HepG2 (cell line): ENCODE results near the gene ANKRD35. TPM values are rescaled to one million over a fixed set of nuclear protein-coding genes. Genes with fewer than 3 reads are reported as not detected.

ENCODE experiments used
- DPF2 ChIP-seq: sonication (generic); formaldehyde crosslinking; IDR thresholded peaks from 2 replicates; pipeline ENCODE4 v1.4.0; 2020; ENCODE audit warnings: mild to moderate bottlenecking, low read depth, missing genetic modification reagents, borderline replicate concordance
- RERE ChIP-seq: IDR thresholded peaks from 2 replicates; pipeline ENCODE4 v1.6.1; 2016; ENCODE audit warnings: low read depth, missing genetic modification reagents, missing compliant biosample characterization
- SIX4 ChIP-seq: sonication (generic); formaldehyde crosslinking; IDR thresholded peaks from 2 replicates; pipeline ENCODE4 v1.4.0; 2020; ENCODE audit warnings: missing genetic modification reagents
- SOX6 ChIP-seq, 2 experiments: fragments of 450-650 bp in 1 of 2; sonication (generic) in 1 of 2; formaldehyde crosslinking in 1 of 2; IDR thresholded peaks; 2 replicates each; pipeline versions ENCODE4 v1.4.0 to v1.6.1; 2017 to 2020; ENCODE audit warnings: antibody characterized with exemption in 1 of 2, mild to moderate bottlenecking in 1 of 2, missing genetic modification reagents in 1 of 2
- TEAD2 ChIP-seq: sonication (generic); formaldehyde crosslinking; IDR thresholded peaks from 2 replicates; pipeline ENCODE4 v1.9.0; 2021; ENCODE audit warnings: missing genetic modification reagents
- ZBTB39 ChIP-seq: sonication (generic); formaldehyde crosslinking; IDR thresholded peaks from 2 replicates; pipeline ENCODE4 v1.5.0; 2020; ENCODE audit warnings: missing genetic modification reagents
- ZBTB49 ChIP-seq: sonication (generic); formaldehyde crosslinking; IDR thresholded peaks from 2 replicates; pipeline ENCODE4 v1.4.0; 2020; ENCODE audit warnings: missing genetic modification reagents, borderline replicate concordance
- ZNF18 ChIP-seq: sonication (generic); formaldehyde crosslinking; IDR thresholded peaks from 2 replicates; pipeline ENCODE4 v1.8.0; 2022; ENCODE audit warnings: mild to moderate bottlenecking, missing genetic modification reagents; ENCODE audit not compliant: insufficient replicate concordance
- ZNF260 ChIP-seq: sonication (generic); formaldehyde crosslinking; IDR thresholded peaks from 2 replicates; pipeline ENCODE4 v1.4.0; 2020; ENCODE audit warnings: missing genetic modification reagents, low read depth, mild to moderate bottlenecking, borderline replicate concordance
- ZNF503 ChIP-seq: sonication (generic); formaldehyde crosslinking; IDR thresholded peaks from 2 replicates; pipeline ENCODE4 v1.4.0; 2020; ENCODE audit warnings: missing genetic modification reagents
- polyA plus RNA-seq, 8 experiments: library from polyadenylated mRNA; depleted of rRNA in 3 of 8; stranded (reverse) in 7 of 8; unstranded in 1 of 8; fragments of >200 nt; fragmentation: Illumina TruSeq in 4 of 8; extraction: Trizol in 4 of 8; gene quantifications; 2 replicates each; pipeline versions ENCODE4 v1.2.1 to v1.2.3, GENCODE V29; 2011 to 2016; ENCODE audit warnings: low read depth in 4 of 8, missing spikeins in 1 of 8, mixed read lengths in 1 of 8; ENCODE audit not compliant: insufficient read depth in 1 of 8
- total RNA-seq, 5 experiments: library from RNA; depleted of rRNA; stranded (reverse); fragments of >200 nt; fragmentation: Illumina TruSeq; extraction: Trizol; gene quantifications; 2 replicates each; pipeline ENCODE4 v1.2.3, GENCODE V29; 2016; ENCODE audit warnings: low read depth in 1 of 5
- TF ChIP-seq, protein P1 (sequence below): sonication (generic); formaldehyde crosslinking; IDR thresholded peaks from 2 replicates; pipeline ENCODE4 v1.9.0; 2021; ENCODE audit warnings: missing genetic modification reagents, mild to moderate bottlenecking, borderline replicate concordance

ANKRD35 gene
- total and polyA plus RNA-seq, 2 of the 13 experiments (the other 11 are each of a cell fraction or from before 2014, with no cell fraction given), result 0.02 TPM; not detected in 1

- no peak for TF ChIP-seq ZBTB49 (CRISPR knock-in tag)
- TF ChIP-seq SIX4, result no peak
- TF ChIP-seq ZNF18 (CRISPR knock-in tag), result peak; percentile 68
- no peak for TF ChIP-seq ZBTB39
- TF ChIP-seq DPF2, result no peak
- TF ChIP-seq TEAD2 (CRISPR knock-in tag), result no peak
- TF ChIP-seq, protein P1, sequence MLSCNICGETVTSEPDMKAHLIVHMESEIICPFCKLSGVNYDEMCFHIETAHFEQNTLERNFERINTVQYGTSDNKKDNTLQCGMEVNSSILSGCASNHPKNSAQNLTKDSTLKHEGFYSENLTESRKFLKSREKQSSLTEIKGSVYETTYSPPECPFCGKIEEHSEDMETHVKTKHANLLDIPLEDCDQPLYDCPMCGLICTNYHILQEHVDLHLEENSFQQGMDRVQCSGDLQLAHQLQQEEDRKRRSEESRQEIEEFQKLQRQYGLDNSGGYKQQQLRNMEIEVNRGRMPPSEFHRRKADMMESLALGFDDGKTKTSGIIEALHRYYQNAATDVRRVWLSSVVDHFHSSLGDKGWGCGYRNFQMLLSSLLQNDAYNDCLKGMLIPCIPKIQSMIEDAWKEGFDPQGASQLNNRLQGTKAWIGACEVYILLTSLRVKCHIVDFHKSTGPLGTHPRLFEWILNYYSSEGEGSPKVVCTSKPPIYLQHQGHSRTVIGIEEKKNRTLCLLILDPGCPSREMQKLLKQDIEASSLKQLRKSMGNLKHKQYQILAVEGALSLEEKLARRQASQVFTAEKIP (CRISPR knock-in tag), result no peak
- no peak for TF ChIP-seq ZNF260
- TF ChIP-seq SOX6 (IDR thresholded peaks at IDR 0.05), result no peak
- peak; percentile 44; the same call in 1 of the 2 replicates for TF ChIP-seq SOX6 (CRISPR knock-in tag; IDR thresholded peaks at IDR 0.05)
- TF ChIP-seq RERE, result no peak
- no peak; the same call in 1 of the 2 replicates for TF ChIP-seq ZNF503 (CRISPR knock-in tag)
Measured at GRCh38 chr1:145845514-145846161, 40.0 kb downstream of the ANKRD35 start, which contains the start of gene NUDT17 (continued).
